HG03432 (cell line): Measurements from ENCODE around the gene CNNM4.

Experiments
- ATAC-seq: cut with Tn5 transposase; IDR thresholded peaks from one replicate; pipeline ENCODE4 v1.9.1; 2021; ENCODE audit warnings: mild to moderate bottlenecking, moderate library complexity; ENCODE audit not compliant: unreplicated experiment

The CNNM4 gene

GRCh38 chr2:96828874-96829273 lies 68.2 kb downstream of the CNNM4 start:
- no peak for ATAC-seq

DNA sequence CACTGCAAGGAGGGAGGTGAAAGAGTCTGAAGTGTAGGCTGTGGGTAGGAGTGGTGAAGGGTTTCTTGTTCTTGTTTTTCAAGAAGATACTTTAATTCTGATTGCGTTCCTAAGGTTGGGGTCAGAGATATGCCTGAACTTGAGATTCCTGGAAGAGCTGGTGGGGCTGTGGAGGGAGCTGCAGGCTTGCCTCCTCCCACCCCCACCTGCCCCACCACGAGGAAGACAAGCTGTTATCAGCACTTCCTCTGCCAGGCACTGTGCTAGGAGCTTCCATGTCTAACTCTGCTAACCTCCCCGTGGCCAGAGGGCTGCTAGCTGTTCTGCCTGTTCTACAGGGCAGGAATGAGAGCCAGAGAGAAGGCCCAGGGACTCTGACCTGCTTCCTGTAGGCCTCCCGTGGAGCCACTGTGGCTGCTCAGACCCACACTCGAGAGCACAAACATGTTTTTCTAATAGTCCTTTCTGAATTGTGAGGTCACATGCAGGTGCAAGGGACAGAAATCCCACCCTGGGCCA lies 69.4 kb downstream of the CNNM4 start:
- no peak for ATAC-seq

- ATAC-seq = no peak
Observed at GRCh38 chr2:96831679-96832078, 71.0 kb downstream of the CNNM4 start.

DNA sequence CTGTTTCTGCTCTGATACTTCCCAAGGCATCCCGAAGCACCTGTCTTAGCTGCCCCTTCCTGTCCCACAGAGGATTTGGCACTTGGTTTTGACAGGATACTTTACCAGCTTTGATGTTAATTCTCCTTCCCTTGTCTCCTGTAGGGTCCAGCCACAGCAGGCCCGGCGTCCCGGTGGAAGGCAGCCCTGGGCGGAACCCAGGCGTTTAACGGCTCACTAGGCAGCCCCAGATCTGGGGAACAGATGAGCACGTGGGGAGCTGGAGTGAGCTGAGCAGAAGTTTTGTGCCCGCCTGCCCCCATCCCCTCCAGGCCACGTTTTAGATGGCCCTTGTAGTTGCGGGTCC lies 71.7 kb downstream of the CNNM4 start:
- no peak for ATAC-seq

- ATAC-seq = no peak
Observed at GRCh38 chr2:96832754-96833507, 72.2 kb downstream of the CNNM4 start.

DNA sequence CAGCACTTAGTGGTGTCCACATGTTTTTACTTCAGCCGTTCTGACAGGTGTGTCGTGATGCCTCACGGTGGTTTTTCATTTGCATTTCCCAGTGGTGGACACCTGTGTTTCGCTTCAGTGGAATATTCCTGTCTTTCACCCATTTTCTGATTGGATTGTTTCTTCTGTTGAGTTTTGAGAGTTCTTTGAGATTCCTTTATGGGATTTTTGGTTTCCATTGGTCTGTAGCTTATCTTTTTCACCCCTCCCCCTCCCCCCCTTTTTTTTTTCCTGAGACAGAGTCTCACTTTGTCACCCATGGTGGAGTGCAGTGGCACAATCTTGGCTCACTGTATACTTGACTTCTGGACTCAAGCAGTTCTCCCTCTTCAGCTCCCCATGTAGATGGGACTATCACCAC lies 75.1 kb downstream of the CNNM4 start:
- ATAC-seq = no peak

GRCh38 chr2:96837575-96837974 lies 76.9 kb downstream of the CNNM4 start:
- ATAC-seq = no peak

DNA sequence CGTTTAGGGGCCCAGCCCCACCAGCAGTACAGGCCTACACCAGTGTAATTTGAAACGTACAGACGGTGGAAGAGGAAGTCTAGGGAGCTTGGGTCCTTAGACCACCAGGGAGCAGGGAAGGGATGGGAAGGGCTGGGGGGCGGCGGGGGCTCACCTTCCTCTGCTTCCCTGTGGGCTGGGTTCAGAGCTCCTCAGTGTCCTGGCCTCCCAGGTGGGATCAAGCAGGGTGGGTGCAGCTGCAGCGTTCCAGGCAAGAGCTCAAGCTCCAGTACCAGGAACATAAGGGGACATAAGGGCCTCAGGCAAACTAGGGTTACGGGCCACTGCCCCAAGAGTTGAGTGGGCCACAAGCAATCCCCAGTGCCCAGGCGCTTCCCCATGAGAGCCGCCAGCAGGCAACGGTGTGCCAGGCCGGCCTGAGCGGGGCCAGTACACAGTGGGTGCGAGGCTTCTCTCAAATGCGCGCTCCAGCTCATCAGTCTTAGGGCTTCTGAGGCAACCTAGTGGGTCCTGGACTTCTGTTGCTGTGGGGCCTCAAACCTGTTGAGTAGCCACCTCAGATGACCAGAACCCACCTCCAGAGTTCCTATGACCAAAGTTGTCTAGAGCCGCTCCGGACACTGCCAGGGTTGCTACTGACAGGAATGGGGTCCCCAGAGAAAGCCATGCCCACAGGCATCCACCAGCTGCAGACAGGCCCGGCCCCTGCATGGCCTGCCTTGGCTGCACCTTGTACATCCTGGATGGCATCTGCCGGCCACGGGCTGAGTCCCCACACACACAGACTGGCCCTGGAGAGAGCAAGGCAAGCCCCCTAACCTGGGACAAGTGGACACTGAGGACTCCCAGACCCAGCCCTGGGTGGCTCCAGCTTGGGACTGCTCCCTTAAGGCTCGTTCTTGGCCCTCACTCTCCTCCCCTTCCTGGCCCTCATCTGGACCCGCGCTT lies 77.9 kb downstream of the CNNM4 start:
- peak; percentile 4 for ATAC-seq

DNA sequence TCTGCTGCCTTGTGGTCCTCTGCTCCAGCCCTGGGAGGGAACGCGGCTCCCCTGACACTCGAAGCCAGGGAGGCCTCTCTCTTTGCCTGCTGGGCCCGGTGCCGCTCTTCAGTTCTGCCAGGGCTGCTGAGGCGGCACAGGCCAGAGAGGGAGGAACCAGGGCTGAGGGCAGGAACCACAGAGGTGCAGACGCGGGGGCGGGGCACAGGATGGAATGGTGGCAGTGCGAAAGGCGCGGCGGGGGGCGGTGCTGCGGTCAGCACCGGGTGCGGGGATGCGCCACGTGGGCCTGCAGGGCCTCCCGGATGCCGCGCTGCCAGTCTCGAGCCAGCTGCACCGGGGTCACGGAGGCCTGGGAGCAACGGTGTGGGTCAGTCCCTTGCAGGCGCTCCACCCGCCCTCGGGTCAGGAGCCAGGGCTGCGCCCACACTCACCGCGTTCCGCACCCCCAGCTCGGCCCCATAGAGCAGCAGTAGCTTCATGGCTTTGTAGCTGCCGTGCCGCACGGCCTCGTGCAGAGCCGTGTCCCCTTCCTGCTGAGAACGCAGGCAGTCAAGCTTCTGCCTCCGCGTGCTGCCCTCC lies 78.7 kb downstream of the CNNM4 start:
- ATAC-seq = peak; percentile 80

DNA sequence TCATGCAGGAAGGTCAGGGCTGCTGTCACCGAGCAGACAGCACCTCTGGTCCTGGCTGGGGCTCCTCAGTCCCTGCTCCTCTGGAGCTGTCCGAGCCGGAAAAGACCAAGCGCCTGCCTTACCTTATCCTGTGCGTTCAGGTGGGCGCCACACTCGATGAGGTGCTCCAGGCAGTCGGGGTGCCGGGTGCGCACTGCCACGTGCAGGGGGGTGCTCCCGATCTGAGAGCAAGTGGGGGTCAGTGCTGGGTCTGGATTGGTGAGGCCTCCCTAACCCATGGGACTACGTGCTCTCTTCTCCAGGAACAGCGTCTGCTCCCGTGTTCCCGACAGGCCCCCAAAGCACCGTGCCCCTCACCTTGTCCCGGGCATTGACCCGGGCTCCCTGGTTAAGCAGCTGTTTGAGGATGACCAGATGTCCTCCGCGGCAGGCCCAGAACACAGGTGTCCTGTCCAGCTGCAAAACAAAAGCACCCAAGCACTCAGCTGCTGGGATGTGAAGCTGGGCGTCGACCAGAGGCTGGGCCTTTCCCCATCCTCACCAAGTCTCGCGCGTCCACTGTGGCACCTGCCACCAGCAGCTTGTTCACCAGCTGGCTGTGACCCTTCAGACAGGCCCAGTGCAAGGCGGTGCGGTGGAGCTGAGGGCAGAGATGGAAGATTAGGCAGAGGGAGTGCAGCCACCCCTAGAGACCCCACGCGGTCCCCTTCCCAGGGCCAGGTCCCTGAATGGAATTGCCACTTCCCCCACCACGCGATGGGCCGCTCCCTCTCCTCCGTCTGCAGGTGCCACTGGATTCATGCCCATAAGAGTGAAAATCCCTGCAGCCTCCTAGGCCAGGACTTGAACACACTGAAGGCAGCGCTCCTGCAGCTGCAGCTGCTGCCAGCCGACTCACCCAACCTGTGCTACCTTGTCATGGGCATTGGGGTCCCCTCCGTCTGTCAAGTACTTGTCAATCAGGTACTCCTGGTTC lies 79.5 kb downstream of the CNNM4 start:
- no peak for ATAC-seq

GRCh38 chr2:96841701-96842495 lies 81.2 kb downstream of the CNNM4 start:
- ATAC-seq = no peak

- ATAC-seq = no peak
Observed at GRCh38 chr2:96842600-96842999, 81.9 kb downstream of the CNNM4 start.

- no peak for ATAC-seq
Observed at GRCh38 chr2:96843538-96844268, 83.0 kb downstream of the CNNM4 start, which contains the start of gene ANKRD23. TSS of gene ANKRD23 (minus strand) at chr2:96844021. CDS start at chr2:96843992, 29 bp downstream.

DNA sequence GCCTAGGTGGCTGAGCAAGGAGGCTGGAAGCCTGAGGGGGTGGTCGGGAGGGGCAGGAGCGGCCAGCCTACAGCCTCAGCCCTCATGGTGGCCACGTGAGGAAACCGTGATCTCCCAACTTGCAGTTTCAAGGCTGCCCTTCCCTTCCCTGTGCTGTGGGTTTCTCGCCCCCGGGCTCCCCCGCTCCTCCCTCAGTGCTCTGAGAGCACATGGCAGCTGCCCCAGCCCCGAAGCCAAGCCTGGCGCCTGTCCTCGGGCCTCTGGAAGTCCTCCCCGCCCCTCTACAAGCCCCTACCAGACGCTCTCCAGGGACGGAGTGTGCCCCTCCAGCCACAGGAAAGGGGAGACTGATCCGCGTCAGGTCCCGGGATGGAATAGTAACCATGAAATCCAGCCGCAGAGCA lies 83.7 kb downstream of the CNNM4 start:
- ATAC-seq = no peak

DNA sequence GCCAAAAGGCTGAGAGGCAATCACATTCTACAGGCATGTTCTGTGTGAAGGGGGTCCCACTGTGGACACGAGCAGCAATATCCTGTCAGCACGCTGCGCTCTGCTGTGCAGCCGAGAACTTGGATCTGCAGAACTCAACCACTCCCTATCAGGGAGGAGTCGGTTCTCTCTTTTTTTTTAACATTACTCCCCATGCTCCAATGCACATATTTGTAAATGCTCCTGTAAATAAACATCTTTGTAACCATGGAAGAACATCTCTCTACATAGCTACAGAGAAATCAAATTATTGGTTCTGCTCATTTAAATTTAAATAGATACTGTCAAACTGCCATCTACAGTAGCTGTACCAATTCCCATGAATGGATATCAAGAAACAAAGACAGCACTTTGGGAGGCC lies 86.1 kb downstream of the CNNM4 start:
- ATAC-seq = no peak

DNA sequence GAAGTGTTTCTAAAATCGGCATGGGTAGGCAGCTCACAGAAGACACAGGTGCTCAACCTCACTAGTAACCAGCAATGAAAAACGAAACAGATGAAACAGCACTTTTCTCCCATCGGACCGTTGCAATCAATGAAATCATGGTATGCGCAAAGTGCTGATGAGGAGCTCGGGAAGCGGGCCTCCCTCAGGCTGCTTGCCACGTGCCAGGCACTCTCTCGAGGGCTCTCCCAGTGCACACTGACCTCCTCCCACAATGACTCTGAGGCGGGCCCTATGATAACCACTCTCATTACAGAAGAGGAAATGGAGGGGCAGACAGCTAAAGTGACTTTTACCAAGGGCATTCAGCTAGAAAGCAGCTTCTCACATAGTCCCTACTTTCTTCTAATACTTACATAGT lies 86.9 kb downstream of the CNNM4 start:
- ATAC-seq = no peak

DNA sequence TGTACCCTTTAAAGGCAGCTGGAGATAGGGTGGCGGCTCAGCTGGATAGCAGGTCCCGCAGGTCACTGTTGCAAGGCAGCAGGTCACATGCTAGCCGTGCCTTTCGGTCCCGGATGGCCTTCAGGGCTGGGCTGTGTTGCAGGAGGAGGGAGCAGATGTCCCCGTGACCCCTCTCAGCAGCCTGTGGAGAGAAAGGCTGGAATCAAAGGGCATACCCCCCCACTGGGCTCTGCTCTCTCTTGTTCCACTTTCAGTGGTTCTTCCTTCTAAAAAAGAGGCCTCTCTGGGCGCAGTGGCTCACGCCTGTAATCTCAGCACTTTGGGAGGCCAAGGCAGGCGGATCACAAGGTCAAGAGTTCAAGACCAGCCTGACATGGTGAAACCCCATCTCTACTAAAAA lies 87.6 kb downstream of the CNNM4 start:
- no peak for ATAC-seq

GRCh38 chr2:96852667-96853066 lies 92.0 kb downstream of the CNNM4 start:
- ATAC-seq = no peak

DNA sequence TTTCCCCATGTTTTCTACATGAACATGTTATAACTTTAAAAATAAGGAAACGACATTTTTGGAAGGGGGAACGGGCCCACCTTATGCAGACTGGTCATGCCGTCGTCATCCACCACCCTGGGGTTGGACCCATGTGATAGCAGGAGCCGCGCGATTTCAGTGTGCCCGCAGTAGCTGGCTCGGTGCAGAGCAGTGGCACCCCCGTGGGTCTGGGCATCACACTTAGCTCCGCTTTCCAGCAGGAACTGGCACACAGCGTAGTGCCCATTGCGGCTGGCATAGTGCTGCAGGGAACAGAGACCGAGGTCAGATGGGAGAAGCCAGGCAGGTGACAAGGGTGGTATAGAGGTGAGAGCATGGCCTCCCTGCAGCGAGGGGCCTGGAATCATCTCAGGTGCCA lies 92.6 kb downstream of the CNNM4 start:
- ATAC-seq = no peak
